HG03439 (cell line): Measurements from ENCODE around the gene PITRM1.

Experiments
- ATAC-seq: cut with Tn5 transposase; IDR thresholded peaks from one replicate; pipeline ENCODE4 v1.9.1; 2021; ENCODE audit warnings: mild to moderate bottlenecking, moderate library complexity; ENCODE audit not compliant: unreplicated experiment

The PITRM1 gene

DNA sequence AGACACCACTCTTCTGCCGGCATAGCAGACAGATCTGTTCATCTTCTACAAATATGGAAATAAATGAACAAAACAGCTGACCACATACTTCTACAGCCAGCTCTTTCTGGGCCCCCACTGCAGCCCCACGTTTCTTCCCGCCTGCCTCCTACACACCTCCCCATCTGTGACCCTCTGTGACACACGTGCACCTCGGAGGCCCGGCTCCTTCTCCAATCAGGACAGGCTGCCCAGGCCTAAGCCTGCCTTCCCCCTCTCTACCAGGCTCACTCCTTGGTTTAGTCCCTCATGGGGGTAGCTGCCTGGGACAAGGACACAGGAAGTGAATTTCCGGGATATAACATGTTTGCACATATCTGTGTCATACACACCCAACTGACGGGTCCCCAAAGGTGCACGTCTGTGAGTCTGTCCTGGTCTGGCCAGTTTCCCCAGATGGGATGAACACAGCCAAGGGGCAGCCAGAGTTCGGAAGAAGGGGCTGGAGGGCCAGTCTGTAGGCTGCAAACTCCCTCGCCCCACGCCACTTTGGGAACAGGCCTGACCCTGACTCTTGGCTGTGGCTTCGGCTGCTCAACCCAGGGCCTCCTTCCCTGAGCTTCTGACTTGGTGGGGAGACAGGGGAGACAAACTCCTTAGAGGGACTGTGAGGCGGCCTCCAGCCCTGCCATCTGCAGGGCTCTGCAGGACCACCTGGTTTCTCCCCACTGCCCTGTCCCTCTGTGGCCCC, 30.3 kb downstream of the PITRM1 start:
- no peak for ATAC-seq

- ATAC-seq: no peak
Measured at GRCh38 chr10:3141351-3142005, 31.1 kb downstream of the PITRM1 start.

- no peak for ATAC-seq
Measured at GRCh38 chr10:3140280-3140679, 32.3 kb downstream of the PITRM1 start.

DNA sequence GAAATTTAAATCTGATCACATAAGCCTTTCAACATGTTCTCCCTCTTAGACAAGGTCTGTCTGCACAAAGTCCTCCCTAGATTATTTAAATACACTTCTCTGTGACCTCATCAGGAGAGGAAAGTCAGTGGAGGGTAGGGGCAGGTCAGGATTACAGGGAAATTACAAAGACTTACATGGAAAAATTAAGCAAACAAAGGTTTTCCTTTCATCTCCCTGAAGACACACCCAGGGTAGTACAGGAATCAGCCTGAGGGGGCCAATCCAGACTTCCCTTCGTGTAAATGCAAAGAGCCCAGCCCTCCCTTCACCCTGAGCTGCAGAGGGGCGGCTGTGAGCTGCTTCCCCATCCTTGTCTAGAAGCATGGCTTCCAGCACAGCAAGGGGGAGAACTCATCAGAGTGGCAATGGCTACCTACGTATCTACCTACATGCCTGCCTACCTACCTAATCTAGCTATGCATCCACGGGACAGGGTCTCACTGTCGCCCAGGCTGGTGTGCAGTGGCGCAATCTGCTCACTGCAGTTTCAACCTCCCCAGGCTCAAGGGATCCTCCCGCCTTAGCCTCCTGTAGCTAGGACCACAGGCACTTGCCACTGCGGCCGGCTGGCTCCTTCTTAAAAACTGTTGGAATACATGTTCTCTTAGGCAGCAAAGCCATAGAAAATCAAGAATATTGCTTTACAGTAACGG, 33.2 kb downstream of the PITRM1 start:
- ATAC-seq: no peak

DNA sequence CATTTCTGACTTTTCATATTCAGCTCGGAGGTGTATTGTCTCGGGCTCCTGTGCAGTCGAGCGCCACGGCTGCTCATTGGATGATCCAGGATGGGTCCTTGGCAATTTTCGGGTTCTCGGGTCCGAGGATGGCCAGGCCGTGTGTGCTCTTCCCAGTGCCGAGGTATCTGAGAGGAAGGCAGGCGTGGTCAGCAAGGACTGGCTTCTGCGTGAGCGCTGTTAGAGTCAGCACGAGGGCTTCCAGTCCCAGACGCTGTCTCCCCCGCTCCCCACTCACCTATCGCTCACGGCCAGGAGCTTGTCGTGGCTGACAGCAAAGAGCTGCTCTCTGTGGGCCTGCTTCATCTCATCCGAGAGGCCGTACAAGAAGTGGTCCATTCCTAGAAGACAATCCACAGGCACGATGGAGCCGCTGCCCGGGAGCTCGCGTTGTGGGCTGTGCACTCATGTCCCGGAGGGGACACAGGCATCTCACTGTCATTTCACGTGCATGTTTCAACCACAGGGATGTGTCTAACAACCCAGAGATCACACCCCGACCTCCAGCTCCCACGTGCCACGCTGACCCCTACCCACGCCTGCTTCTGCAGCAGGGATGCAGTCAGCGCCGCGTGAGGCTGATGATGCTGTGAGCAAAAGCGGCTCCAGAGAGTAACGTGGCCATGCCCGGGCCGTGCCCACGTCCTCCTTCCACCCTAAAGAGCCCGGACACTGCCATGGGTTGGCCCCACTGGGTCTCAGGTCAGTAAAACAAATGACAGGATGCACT, 34.4 kb downstream of the PITRM1 start:
- no peak for ATAC-seq

DNA sequence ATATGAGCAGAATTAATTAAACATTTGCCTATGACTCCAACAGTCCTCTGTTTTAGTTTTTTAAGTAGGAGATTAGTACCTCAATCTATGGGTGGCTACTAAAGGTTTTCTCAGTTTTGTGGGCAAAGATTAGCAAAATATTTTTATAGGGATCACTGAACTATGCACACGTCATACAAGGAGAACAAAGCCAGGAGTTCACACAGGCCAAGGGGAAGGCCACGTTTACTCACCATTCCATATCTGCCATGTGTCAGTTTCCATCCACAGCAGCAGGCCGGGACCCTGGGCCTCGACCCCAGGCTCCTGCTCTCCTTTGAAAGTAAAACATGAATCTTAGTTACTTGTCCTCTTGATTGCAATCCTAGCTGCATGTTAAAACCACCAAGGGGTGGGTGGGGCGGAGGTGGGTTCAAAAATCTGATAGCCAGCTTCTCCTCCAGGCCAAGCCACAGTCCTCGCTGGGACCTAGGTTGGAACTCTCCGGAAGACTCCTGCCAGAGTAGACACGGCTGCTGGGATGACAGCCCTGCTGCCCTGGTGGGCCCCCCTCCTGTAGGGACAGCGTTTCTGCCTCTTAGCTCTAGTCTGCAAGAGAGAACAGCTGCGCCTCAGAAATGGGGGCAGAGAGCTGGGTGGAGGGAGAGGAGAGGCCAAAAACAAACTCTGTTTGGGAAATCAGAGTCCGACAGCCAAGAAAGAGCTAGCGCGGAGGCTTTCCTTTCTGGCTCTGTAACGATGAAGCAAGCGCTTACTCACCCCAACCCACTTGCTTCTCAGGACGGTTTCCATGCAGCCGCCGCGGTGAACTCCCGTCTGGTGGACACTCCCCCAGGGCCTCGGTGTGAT, 35.6 kb downstream of the PITRM1 start:
- no peak for ATAC-seq

DNA sequence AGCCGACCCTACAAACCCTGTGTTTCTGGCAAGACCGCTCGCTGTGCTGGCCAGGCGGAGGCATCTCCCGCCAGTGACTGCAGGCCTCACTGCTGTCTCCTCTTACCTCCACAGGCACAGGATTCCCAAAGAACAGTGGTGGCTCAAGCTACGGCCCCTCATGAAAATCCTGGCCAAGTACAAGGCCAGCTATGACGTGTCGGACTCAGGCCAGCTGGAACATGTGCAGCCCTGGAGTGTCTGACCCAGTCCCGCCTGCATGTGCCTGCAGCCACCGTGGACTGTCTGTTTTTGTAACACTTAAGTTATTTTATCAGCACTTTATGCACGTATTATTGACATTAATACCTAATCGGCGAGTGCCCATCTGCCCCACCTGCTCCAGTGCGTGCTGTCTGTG, 36.2 kb downstream of the PITRM1 start:
- no peak for ATAC-seq

DNA sequence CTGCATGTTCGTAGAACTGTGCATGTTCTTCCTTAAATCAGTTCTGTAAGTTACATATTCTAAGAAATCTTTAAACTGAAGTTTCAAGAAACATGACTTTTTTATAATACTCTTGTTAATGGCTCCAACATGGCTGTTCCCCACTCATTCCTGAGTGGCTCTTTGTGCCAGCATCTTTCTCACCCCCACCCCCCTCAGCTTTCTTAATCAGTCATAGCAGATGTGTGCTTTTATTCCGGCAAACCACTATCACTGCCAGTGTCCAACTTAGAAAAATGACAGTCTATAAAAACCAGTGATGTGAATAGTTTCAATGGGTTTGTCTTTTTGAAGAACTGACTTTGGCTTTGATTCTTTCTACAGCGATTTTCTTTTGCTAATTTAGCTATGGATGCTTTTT, 37.6 kb downstream of the PITRM1 start:
- no peak for ATAC-seq

DNA sequence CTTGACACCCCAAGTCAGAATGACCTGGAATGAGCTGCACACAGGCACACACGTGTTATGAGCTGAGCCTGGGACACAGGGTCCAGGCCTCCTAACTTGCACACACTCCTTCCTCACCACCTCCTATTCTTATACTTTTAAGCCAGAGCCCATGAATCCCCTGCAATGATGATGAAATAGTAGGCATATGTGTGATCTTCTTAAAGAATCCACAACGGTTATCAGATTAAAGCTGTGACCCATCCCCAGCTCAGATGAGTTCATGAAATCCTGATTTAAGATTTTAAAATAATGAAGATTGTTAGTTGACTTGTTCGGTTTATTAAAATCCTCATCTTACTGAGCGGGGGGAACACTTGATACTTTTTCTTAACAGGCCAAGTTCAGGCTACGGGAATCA, 38.6 kb downstream of the PITRM1 start:
- ATAC-seq: no peak

DNA sequence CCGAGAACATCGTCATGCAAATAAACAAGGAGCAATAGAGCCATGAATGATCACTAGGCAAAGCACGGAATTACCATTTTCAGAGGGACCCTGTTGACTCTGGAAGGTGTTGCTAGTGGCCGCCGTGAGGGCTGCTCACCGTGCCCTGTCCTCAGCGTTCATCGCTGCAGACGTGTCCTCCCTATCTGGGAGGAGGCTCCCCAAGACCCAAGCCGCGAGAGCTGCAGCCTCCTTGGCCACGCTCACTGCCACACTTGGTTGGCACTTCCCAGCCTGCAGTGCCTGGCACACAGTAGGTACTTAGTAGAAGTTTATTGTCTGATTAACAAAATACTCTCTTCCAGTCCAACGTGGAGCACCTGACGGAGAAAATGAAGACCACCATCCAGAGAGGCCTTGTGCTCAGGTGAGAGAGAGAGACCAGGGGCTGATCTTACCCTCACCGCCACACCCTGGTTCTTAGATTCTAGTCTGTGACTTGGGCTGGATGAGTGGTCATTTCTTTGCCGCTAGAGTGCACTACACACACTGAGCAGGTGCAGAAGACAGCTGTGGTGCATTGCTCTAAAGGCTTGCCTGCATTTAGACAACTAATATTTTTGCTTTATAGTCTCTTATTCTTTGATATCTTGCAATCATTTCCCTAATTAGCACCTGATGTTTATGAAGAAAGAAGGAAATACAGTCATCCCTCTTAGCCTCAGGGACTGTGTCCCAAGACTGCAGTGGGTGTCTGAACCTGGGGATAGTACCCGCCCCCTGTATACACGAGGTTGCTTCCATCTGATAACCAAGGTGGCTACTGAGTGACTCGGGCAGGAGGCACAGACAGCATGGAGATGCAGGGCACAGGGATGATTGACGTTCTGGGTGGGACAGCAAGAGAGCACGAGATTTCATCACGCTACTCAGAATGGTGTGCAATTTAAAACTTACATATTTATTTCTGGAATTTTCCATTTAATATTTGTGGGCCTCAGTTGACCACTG, 40.3 kb downstream of the PITRM1 start:
- ATAC-seq: no peak

- no peak for ATAC-seq
Measured at GRCh38 chr10:3131098-3131497, 41.5 kb downstream of the PITRM1 start.

DNA sequence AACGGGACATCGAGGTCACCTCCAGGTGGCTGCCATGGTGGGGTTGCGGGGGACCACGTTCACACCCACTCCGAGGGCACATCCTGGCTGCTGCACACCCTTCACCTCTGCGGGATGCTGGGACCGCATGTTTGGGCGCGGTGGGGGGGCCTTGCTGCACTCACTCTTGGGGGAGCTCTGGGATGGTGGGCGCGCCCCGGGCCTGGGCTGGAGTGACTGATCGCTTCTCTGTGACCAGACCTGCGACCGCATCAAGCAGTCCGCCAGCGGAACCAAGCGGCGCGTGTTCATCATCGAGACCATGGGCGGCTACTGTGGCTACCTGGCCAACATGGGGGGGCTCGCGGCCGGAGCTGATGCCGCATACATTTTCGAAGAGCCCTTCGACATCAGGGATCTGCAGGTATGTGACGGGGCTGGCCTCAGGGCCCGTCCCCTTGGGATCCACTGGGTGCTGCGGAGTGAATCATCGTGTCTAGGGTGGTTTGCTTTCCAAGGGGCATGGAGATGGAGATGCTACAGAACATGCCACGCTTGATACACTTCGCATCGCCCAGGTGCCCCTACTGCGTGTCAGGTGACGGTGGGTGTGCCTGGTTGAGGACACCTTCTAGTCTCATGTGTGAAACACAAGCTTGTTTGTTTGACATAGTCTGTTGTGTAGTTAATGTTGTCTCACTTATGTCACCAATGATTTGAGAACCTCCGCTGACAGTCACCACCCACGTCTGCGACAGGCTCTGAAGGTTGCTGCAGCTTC, 42.8 kb downstream of the PITRM1 start:
- ATAC-seq: no peak

- ATAC-seq: no peak
Measured at GRCh38 chr10:3128379-3129130, 44.0 kb downstream of the PITRM1 start.

GRCh38 chr10:3127921-3128320, 44.7 kb downstream of the PITRM1 start:
- ATAC-seq: no peak

GRCh38 chr10:3126741-3127346, 45.7 kb downstream of the PITRM1 start:
- no peak for ATAC-seq

GRCh38 chr10:3126249-3126648, 46.3 kb downstream of the PITRM1 start:
- no peak for ATAC-seq

- no peak for ATAC-seq
Measured at GRCh38 chr10:3125527-3126170, 46.9 kb downstream of the PITRM1 start.
